Measurements from ENCODE around the gene MXRA7.
"Not testable (repeated sequence)": the region's sequence is repeated elsewhere in the genome, so short reads cannot be mapped to it uniquely, and the experiment has no call there.

GRCh38 chr17:76709951-76710862 lies 558 bp downstream of the MXRA7 start:
- TF ChIP-seq CTCF (IDR thresholded peaks at IDR 0.05; ENCODE audit: low read depth, low read length); EZH2phosphoT487 (IDR thresholded peaks at IDR 0.05; ENCODE audit: low read depth): not testable (repeated sequence)

Data from OCI-LY3 (cell line).